Measurements from ENCODE around the gene SLAMF1.
A peak's percentile ranks its signal among the peaks of the same experiment; 100 is the strongest.
"Not testable (repeated sequence)": the region's sequence is repeated elsewhere in the genome, so short reads cannot be mapped to it uniquely, and the experiment has no call there.

Gene SLAMF1

DNA sequence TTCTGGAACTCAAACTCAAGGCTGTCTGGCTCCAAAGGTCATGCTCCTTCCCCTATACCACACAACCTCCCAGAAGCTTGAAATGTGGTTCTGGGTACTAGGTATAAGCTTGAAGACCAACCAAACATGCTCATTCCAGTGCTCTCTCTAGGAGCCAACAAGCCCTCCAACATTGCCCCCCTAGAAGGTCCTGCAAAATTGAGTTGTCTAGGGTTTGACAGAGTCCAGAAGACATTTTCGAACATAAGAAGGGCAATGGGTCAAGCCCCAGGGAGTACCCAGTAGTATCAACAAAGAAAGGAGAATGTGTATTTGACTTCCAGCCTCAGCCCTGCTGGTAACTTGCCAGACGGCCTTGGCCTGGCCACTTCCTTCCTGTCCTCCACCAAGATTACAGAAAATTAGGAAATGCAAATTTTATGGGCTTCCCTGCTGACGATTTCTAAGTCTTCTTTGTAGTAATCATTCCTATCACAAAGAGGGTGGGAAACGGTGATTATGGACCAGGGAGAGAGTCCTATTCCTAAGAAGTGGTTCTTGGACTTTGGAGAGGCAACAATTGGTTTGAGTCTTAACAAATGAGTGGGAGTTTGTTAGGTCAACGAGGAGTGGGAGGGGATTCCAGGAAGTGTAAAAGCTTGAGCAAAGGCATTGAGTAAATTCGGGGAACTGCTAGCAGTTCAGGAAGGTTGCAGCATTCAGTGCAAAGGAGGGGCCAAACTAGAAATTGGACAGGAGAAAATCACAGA is 18.7 kb upstream of the SLAMF1 start:
- intact Hi-C loops (cut with DNase I), result no loop called here
- DNase-seq, result peak in 1 of 10 donors; percentile 18

DNA sequence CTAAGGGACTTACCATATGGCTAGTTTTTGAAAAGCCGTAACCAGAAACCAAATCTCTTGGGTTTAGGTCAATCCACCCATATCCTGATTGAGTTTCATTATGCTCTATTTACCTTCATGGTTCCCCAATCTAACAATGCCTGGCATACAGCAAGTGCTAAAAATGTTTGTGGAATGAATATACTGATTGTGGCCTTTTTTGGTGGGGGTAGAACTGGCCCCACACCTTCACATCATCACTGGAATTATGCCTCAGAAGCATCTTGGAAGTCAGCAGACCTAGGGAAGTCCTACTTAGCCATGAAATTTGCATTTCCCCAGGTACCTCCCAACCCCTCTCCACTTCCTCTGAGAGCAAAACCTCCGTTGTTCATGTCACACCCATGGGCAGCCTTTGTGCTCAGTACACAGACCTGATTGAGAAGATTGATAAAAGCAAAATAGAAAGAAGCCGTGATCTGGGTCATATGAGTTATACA is 17.8 kb upstream of the SLAMF1 start:
- intact Hi-C loops (cut with DNase I), result no loop called here
- DNase-seq, result no peak

- intact Hi-C loops (cut with DNase I), result no loop called here
- no peak for DNase-seq
Measured at GRCh38 chr1:160662910-160663309, 16.1 kb upstream of the SLAMF1 start.

DNA sequence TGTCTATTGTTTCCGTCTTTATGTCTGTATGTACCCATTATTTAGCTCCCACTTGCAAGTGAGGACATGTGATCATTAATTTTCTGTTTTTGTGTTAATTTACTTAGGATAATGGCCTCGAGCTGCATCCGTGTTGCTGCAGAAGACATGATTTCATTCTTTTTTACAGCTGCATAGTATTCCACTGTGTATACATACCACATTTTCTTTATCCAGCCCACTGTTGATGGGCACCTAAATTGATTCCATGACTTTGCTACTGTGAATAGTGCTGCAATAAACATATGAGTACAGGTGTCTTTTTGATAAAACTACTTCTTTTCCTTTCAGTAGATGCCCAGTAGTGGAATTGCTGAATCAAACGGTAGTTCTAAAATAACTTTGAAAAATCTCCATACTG is 12.7 kb upstream of the SLAMF1 start:
- DNase-seq, result no peak
- intact Hi-C loops (cut with DNase I), result no loop called here

GRCh38 chr1:160658814-160659193 is 12.0 kb upstream of the SLAMF1 start:
- intact Hi-C loops (cut with DNase I), result no loop called here
- no peak for DNase-seq

GRCh38 chr1:160658162-160658813 is 11.4 kb upstream of the SLAMF1 start:
- intact Hi-C loops (cut with DNase I), result no loop called here

DNA sequence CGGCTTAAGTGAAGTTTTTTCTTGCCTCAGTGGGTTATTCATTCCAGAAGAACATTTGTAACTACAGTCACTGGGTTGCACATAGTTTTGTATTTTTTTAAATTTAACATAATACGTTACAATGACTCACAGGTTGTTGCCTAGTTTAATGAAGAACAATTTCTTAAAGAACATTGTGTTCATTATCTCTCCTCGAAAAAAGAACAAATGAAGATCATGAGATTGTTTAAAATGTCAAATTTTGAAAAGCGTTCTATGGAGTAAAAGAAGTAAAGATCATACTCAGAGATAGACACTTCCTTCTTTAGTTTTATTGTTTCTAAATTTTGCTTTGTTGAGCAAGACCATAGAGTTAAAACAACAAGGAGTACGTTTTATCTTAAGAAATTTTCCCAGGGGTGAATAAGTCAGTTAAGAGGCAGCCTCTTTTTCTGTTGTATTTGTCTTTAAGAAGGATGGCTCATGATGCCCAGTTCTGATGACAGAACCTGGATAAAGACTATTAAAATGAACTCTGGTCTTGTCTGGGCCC is 10.5 kb upstream of the SLAMF1 start:
- intact Hi-C loops (cut with DNase I), result no loop called here
- DNase-seq, result no peak

More at GRCh38 chr1:160658162-160658813, 11.4 kb upstream of the SLAMF1 start:
- no peak for DNase-seq

DNA sequence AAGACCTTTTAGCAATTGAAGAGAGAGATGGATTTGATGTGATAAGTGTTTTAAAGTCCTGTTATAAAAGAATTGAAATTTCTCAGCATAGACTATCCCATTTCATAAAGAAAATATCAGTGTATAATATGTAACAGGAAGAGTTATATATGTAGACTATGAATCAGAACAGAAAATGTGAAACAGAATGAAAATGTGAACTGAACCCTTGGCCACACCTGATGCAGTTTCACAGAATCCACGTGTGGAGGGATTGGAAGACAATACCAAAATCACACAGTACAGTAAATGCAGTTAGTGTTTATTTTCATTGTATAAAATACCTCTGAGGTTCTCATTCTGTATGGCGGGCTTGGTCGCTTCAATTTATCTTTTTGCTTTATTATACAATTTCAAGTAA is 9.9 kb upstream of the SLAMF1 start:
- DNase-seq, result no peak
- intact Hi-C loops (cut with DNase I), result no loop called here

DNA sequence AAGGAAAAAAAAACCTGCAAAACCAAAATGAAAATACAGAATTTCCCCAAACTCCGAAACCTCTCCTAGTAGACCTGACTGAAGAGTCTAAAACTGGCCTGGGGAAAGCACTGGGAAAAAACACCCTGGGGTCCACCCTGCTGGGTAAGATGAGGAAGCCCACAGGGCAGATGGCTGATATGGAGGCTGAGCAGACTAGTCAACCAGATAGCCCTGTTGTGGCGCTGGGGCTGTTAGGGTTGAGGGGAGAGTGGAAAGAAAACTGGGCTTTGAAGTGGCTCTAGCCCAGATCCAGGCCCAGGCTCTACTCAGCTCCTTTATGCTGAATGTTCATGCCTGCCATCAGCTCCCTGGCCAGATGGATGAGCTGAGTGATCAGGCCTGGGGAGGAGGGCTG is 6.8 kb upstream of the SLAMF1 start:
- intact Hi-C loops (cut with DNase I), result no loop called here

GRCh38 chr1:160652924-160653619 is 6.2 kb upstream of the SLAMF1 start:
- no peak for DNase-seq
- intact Hi-C loops (cut with DNase I), result no loop called here

More for the DNA sequence above, 6.8 kb upstream of the SLAMF1 start:
- no peak for DNase-seq

DNA sequence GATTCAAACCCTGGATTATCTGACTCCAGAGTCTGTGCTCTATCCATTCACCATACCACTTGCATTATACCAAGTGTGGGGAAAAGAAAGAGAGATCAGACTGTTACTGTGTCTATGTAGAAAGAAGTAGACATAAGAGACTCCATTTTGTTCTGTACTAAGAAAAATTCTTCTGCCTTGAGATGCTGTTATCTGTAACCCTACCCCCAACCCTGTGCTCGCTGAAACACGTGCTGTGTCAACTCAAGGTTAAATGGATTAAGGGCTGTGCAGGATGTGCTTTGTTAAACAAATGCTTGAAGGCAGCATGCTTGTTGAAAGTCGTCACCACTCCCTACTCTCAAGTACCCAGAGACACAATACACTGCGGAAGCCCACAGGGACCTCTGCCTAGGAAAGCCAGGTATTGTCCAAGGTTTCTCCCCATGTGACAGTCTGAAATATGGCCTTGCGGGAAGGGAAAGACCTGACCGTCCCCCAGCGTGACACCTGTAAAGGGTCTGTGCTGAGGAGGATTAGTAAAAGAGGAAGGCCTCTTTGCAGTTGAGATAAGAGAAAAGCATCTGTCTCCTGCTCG is 5.3 kb upstream of the SLAMF1 start:
- DNase-seq; intact Hi-C loops (cut with DNase I): not testable (repeated sequence)

GRCh38 chr1:160651433-160652064 is 4.7 kb upstream of the SLAMF1 start:
- intact Hi-C loops (cut with DNase I), result no loop called here
- no peak for DNase-seq

DNA sequence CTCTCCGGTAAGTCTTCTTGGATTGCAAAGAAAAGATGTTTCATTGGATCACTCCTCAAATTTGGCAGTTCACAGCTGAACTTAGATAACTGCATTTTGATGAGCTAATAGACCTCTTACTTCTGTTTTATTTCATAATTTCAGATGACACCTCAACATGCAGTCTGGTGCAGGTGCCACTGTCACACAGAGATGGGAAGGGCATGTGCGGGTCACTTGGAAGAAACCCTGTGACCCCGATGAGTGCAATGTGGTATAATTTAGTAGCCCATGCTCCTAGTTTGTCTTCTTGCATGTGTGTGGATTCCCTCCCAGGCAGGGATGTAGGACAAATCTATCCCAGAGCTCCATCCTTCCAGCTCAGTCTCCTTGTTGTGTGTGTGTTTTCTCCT is 481 bp upstream of the SLAMF1 start:
- intact Hi-C loops (cut with DNase I), result no loop called here
- DNase-seq, result no peak

DNA sequence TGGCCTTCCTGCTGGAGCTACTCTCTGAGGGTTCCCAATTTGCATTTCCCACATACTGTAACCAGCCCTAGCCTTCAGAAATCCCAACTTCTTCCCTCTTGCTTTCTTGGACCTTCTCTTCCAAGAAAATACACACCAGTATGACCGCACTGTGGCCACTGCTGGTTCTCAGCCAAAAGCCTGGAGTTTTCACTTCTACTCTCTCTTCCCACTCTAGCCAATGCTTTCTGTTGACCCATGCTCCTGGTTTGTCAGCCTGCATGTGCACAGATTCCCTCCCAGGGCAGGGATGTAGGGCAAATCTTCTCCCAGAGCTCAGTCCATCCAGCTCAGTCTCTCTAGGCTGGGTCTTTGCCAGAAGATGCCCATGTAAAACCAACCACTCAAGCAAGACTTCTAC is 664 bp downstream of the SLAMF1 start:
- intact Hi-C loops (cut with DNase I), result no loop called here
- DNase-seq, result no peak

GRCh38 chr1:160645386-160646130 is 1.3 kb downstream of the SLAMF1 start:
- intact Hi-C loops (cut with DNase I), result no loop called here
- DNase-seq, result no peak

DNA sequence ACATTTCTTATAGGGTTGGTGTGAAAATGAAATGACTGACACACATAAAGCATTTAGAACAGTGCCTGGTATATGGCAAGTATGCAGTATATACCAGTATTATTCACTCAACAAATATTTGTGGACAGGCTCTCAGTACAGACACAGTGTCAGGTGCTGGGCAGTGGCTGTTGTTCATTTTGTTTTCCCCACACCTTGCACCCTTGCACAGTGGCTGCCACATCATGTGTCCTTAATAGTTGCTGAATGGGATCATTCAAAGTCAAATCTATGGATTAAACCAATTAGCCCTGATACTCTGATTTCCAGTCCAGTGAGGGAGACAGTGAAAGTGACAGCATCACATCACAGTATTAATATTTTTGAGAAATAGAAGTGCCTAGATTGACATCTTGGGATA is 2.4 kb downstream of the SLAMF1 start:
- no peak for DNase-seq
- intact Hi-C loops (cut with DNase I), result no loop called here

GRCh38 chr1:160643138-160643537 is 3.7 kb downstream of the SLAMF1 start:
- intact Hi-C loops (cut with DNase I), result no loop called here
- DNase-seq, result no peak

DNA sequence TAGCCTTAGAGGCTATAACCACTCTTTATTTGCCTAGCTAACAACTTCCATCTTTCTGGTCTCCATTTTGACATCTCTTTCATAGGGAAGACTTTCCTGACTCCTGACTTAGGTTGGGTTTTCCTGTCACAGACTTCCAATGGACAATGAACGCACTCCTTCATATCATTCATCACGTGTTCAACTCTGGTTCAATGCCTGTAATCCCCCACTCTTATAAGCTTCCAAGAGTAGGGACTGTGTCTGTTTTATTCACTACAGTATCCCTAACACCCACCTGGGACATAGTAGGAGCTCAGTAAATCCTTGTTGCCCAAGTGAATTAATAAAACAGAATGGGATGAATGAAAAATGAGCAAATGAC is 4.6 kb downstream of the SLAMF1 start:
- no peak for DNase-seq
- intact Hi-C loops (cut with DNase I), result no loop called here

DNA sequence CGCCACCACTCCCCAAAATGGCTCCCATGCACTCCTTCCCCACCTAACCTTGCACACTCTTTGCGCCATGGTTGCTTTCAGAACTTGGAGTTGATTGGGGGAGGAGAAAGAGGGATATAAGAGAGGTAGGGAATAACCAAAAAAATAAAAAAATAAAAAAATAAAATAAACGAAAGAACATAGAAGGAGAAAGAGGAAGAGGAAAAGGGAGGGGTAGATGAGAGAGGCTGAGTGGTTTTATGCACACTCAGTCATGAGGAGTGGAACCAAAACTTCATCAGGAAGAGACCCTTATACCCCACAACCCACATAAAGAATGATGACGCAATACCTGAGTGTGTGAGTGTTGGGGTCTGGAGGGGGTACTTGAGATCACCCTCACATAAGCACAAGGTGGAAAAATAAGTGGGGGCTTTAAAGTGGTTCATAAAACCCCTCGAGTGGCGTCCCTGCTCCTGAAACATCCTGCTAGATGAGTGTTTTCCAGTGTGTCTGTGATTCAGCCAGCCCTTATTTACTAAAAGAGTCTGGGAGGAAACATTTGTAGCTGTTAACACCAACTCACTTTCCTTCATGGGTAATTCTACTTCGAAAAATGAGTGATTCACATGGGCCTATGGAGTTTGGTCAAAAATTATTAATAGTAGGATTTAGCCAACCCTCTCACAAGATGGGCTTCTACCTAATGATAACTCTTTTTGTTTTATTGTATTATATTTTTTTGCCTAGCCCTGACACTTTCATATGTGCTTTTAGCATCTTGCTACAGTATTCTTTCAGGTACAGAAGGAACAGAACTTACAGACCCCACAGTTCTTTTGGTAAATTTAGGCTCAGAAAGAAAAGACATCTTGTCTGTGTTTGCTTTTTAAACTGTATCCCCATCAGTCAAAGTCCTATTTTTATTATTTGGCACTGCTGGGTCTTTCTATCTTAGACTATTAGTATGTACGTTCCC is 5.2 kb downstream of the SLAMF1 start:
- intact Hi-C loops (cut with DNase I), result no loop called here
- no peak for DNase-seq
